ENCODE results near the gene WASL. TPM values are rescaled to one million over a fixed set of nuclear protein-coding genes. Genes with fewer than 3 reads are reported as not detected.

WASL gene
- total RNA-seq, 4 donors from 2014 or later, result 36.0 to 51.5 (median 38.5) TPM

GRCh38 chr7:123632808-123633207, 116.0 kb downstream of the WASL start:
- intact Hi-C loops (cut with DNase I), result loop anchor here (10.0 kb wide), 1 partner anchor 232 kb away; no protein-coding TSS in a partner anchor
- WGBS, result 87% methylated on average over 2 of the region's 2 CpGs
- no peak for TF ChIP-seq POLR2AphosphoS5 (IDR thresholded peaks at IDR 0.05)
- TF ChIP-seq EP300 (IDR thresholded peaks at IDR 0.05), result no peak

More at GRCh38 chr7:123632808-123633207, 116.0 kb downstream of the WASL start:
- Histone ChIP-seq H3K4me3 (no peak overlapping the region), H3K4me1 (peaks cover 0 to 7% (median 0%) of the 10 kb centered on the region in 4 donors), H3K27me3 (peaks cover 0 to 4% (median 0%) of the 10 kb centered on the region in 4 donors), H3K9me3 (no peaks in the 10 kb centered on the region), H3K36me3 (no peaks in the 10 kb centered on the region), H3K27ac (replicated peaks in 1 of 4) (no peak overlapping the region)
- no peak for DNase-seq (ENCODE audit: extremely low spot score)

Small RNA genes within 50 kb of the gene (small RNA-seq; reads per million reads assigned to genes)
- 0 reads per million in 3 donors for gene RNU6-11P

Other genes starting within 250 kb of the WASL start
- 10 to 100 TPM in 1 of 4 donors, 1 to 10 TPM in 2, under 1 TPM in 1; 0.83 to 13.3 (median 6.7) TPM for gene IQUB, start 214.4 kb downstream of the WASL start, total RNA-seq
- 100 to 1,000 TPM in 1 of 4 donors, 10 to 100 TPM in 3; 70.7 to 109 (median 79.7) TPM for gene NDUFA5, start 191.2 kb downstream of the WASL start, total RNA-seq
- gene ASB15, start 147.2 kb downstream of the WASL start, total RNA-seq, result not detected
- gene LMOD2, start 93.1 kb downstream of the WASL start, total RNA-seq, result not detected
- not detected for gene HYAL4, start 96.2 kb upstream of the WASL start, total RNA-seq
- not detected for gene SPAM1, start 176.2 kb upstream of the WASL start, total RNA-seq